SK-N-SH (cell line): ENCODE results near the gene BCL11A. TPM values are rescaled to one million over a fixed set of nuclear protein-coding genes. Genes with fewer than 3 reads are reported as not detected.

ENCODE experiments used
- CTCF ChIA-PET: fragments of 300-600, 350-600 bp; formaldehyde crosslinking; extraction: SDS; loops from one replicate; lab custom pipeline; 2021; lab: Yijun Ruan, JAX
- POLR2A ChIA-PET: fragments of 350-600 bp; sonication (Branson Sonifier 250); formaldehyde crosslinking; extraction: SDS; loops from one replicate; lab custom pipeline; 2020; ENCODE audit warnings: antibody characterized with exemption, inconsistent platforms; lab: Yijun Ruan, JAX
- DNase-seq: peaks from one replicate; pipeline ENCODE4 v3.0.0; 2012
- H2AFZ ChIP-seq: fragments of 200-600 bp; sonication (generic); 2 replicates; pipeline ENCODE4 v1.8.1; 2016; ENCODE audit warnings: antibody characterized with exemption, mild to moderate bottlenecking, low read depth
- H3F3A ChIP-seq: fragments of 200-600 bp; sonication (generic); replicated peaks from 2 replicates; pipeline ENCODE3; 2016; ENCODE audit warnings: antibody characterized with exemption, mild to moderate bottlenecking; ENCODE audit not compliant: insufficient read depth
- H3K27ac ChIP-seq, 2 experiments: fragments of 200-500 bp in 1 of 2; fragments of 200-600 bp in 1 of 2; sonication (Bioruptor generic) in 1 of 2; sonication (generic), shearing (Covaris generic) in 1 of 2; 2 replicates each; pipeline versions ENCODE4 v1.5.1 to v1.6.1; 2014 to 2016; ENCODE audit warnings: low read depth in 2 of 2, inconsistent platforms in 1 of 2, low read length in 1 of 2, mild to moderate bottlenecking in 1 of 2, mixed read lengths in 1 of 2
- H3K27me3 ChIP-seq: fragments of 200-600 bp; sonication (generic), shearing (Covaris generic); 2 replicates; pipeline ENCODE4 v1.6.1; 2016; ENCODE audit warnings: mixed run types; ENCODE audit not compliant: insufficient read depth
- H3K36me3 ChIP-seq, 2 experiments: fragments of 200-500 bp in 1 of 2; fragments of 200-600 bp in 1 of 2; sonication (Bioruptor generic) in 1 of 2; sonication (generic) in 1 of 2; replicated peaks in 1 of 2; 2 replicates each; pipeline versions ENCODE3 to v1.5.1; 2014 to 2016; ENCODE audit warnings: low read length in 1 of 2, mild to moderate bottlenecking in 1 of 2; ENCODE audit not compliant: insufficient read depth in 2 of 2, control insufficient read depth in 1 of 2
- H3K4me1 ChIP-seq, 2 experiments: fragments of 200-500 bp in 1 of 2; fragments of 200-600 bp in 1 of 2; sonication (Bioruptor generic) in 1 of 2; sonication (generic), shearing (Covaris generic) in 1 of 2; 2 replicates each; pipeline versions ENCODE4 v1.5.1 to v1.6.1; 2014 to 2016; ENCODE audit warnings: low read depth in 1 of 2, low read length in 1 of 2, mixed run types in 1 of 2; ENCODE audit not compliant: insufficient read depth in 2 of 2, control insufficient read depth in 1 of 2
- H3K4me2 ChIP-seq: fragments of 200-600 bp; sonication (generic), shearing (Covaris generic); 2 replicates; pipeline ENCODE4 v1.6.1; 2017; ENCODE audit warnings: mixed run types
- H3K4me3 ChIP-seq, 2 experiments: fragments of 200-500 bp in 1 of 2; fragments of 200-600 bp in 1 of 2; sonication (Bioruptor generic) in 1 of 2; sonication (generic), shearing (Covaris generic) in 1 of 2; 2 replicates each; pipeline versions ENCODE4 v1.5.1 to v1.8.1; 2014 to 2016; ENCODE audit warnings: low read depth in 2 of 2, inconsistent platforms in 1 of 2, low read length in 1 of 2, mild to moderate bottlenecking in 1 of 2, mixed read lengths in 1 of 2, moderate library complexity in 1 of 2
- H3K79me2 ChIP-seq: fragments of 200-600 bp; sonication (generic); 2 replicates; pipeline ENCODE4 v1.8.1; 2017; ENCODE audit warnings: mild to moderate bottlenecking; ENCODE audit not compliant: insufficient read depth
- H3K9ac ChIP-seq: fragments of 200-600 bp; sonication (generic); 2 replicates; pipeline ENCODE4 v1.6.1; 2017; ENCODE audit warnings: mixed run types
- H3K9me2 ChIP-seq: fragments of 200-600 bp; sonication (generic); 2 replicates; pipeline ENCODE4 v1.6.1; 2017; ENCODE audit warnings: mixed run types
- H3K9me3 ChIP-seq: fragments of 200-600 bp; sonication (generic); 2 replicates; pipeline ENCODE4 v1.6.1; 2017; ENCODE audit warnings: mixed run types, mild to moderate bottlenecking, moderate library complexity
- H4K20me1 ChIP-seq: fragments of 200-600 bp; sonication (generic); 2 replicates; pipeline ENCODE4 v1.6.1; 2017; ENCODE audit warnings: mild to moderate bottlenecking, mixed run types; ENCODE audit not compliant: insufficient read depth
- ELF1 ChIP-seq: IDR thresholded peaks from 2 replicates; pipeline ENCODE4 v1.4.0; 2012
- EP300 ChIP-seq, 2 experiments: IDR thresholded peaks; 2 replicates each; pipeline versions ENCODE4 v1.4.0 to v1.6.1; 2012; ENCODE audit warnings: borderline replicate concordance in 1 of 2, low read depth in 1 of 2, low read length in 1 of 2
- GABPA ChIP-seq: IDR thresholded peaks from 2 replicates; pipeline ENCODE4 v1.4.0; 2012; ENCODE audit warnings: low read depth, mild to moderate bottlenecking
- POLR2AphosphoS5 ChIP-seq: IDR thresholded peaks from 2 replicates; pipeline ENCODE4 v1.6.1; 2012; ENCODE audit warnings: low read depth, low read length
- SMC3 ChIP-seq: IDR thresholded peaks from 2 replicates; pipeline ENCODE4 v1.6.1; 2012; ENCODE audit warnings: low read depth, low read length, improper control_type of control experiment
- TEAD4 ChIP-seq: IDR thresholded peaks from 2 replicates; pipeline ENCODE4 v1.4.0; 2012; ENCODE audit warnings: mild to moderate bottlenecking, borderline replicate concordance; ENCODE audit not compliant: insufficient read depth
- WGBS: methylation state at CpG from one replicate; pipeline ENCODE4 v1.1.6; 2017; ENCODE audit warnings: low lambda C conversion rate; 5-methylcytosine and 5-hydroxymethylcytosine counted together
- polyA plus RNA-seq, 3 experiments: library from polyadenylated mRNA; depleted of rRNA; stranded (reverse); fragments of >200 nt; gene quantifications; 2 replicates each; pipeline ENCODE4 v1.2.3, GENCODE V29; 2012
- TF ChIP-seq, protein P1 (sequence below): fragments of 150-350 bp; IDR thresholded peaks from 2 replicates; pipeline ENCODE4 v1.6.1; 2017; ENCODE audit warnings: antibody characterized with exemption, low read length, low read depth, borderline replicate concordance
- TF ChIP-seq, protein P2 (sequence below): IDR thresholded peaks from 2 replicates; pipeline ENCODE4 v1.4.0; 2012; ENCODE audit warnings: low read depth, borderline replicate concordance
- TF ChIP-seq, protein P3 (sequence below): IDR thresholded peaks from 2 replicates; pipeline ENCODE4 v1.4.0; 2012; ENCODE audit warnings: low read depth
- TF ChIP-seq, protein P4 (sequence below): IDR thresholded peaks from 2 replicates; pipeline ENCODE4 v1.6.1; 2012; ENCODE audit warnings: mild to moderate bottlenecking, low read depth, low read length, moderate library complexity
- TF ChIP-seq, protein P5 (sequence below): IDR thresholded peaks from 2 replicates; pipeline ENCODE4 v1.4.0; 2012; ENCODE audit warnings: low read depth, borderline replicate concordance

The BCL11A gene
- polyA plus RNA-seq, 1 of the 3 experiments (the other 2 are of a cell fraction): 1.9 TPM

DNA sequence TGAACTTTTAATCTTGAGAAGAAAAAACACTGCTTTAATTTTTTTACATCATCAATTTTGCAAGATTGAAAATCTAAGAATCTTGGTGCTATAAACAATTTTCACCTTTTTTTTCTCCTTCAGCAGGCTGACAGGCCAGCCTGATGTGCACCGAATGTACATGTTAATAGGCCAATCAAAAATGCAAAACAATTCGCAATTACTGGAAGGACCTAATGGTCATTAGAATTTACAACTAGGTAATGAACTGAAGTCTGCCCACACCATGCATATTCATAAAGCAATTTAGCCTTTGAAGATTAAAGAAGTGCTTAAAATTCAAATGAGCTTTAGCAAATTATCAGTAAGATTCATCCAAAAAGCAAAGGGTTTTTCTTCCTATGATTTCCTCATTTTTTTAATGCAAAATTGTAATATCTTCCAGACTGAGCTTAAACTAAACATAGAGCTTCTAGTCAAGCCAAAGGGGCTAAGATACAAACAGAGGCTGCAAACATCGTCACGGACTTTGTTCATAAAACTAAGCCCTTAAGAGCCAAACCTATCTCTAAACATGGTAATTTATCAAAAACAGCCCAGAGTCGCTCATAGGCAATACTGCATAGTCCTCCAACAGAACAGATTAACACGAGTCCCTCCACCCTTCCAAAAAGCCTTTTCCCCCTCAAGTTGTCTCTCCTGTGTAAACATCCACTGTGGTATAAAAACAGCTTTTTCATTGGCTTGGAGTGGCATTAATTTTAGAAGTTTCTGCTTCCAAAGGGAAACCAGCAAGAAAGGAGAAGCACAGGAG lies 18.4 kb downstream of the BCL11A start:
- 83% methylated on average over 6 of the region's 6 CpGs for WGBS
- H3K4me2 ChIP-seq: no peak overlapping the region
- no peak overlapping the region for H3K27ac ChIP-seq
- H3K4me3 ChIP-seq: no peak overlapping the region
- no peak overlapping the region for H2AFZ ChIP-seq
- no peak for DNase-seq
- no peaks in the 10 kb centered on the region for H3F3A ChIP-seq
- no peaks in the 10 kb centered on the region for H4K20me1 ChIP-seq
- H3K9ac ChIP-seq: no peak overlapping the region
- CTCF ChIA-PET: interaction anchor here (0.6 to 2.5 kb wide), 6 partner anchors 9 to 46 kb away, joined by 3 to 9 read pairs (median 4); no protein-coding TSS in a partner anchor
- TF ChIP-seq, protein P1, sequence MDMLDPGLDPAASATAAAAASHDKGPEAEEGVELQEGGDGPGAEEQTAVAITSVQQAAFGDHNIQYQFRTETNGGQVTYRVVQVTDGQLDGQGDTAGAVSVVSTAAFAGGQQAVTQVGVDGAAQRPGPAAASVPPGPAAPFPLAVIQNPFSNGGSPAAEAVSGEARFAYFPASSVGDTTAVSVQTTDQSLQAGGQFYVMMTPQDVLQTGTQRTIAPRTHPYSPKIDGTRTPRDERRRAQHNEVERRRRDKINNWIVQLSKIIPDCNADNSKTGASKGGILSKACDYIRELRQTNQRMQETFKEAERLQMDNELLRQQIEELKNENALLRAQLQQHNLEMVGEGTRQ: no peak
- no peak for TF ChIP-seq EP300 (IDR thresholded peaks at IDR 0.05; ENCODE audit: borderline replicate concordance in 1 of 2, low read depth in 1 of 2, low read length in 1 of 2)
- TF ChIP-seq, protein P2, sequence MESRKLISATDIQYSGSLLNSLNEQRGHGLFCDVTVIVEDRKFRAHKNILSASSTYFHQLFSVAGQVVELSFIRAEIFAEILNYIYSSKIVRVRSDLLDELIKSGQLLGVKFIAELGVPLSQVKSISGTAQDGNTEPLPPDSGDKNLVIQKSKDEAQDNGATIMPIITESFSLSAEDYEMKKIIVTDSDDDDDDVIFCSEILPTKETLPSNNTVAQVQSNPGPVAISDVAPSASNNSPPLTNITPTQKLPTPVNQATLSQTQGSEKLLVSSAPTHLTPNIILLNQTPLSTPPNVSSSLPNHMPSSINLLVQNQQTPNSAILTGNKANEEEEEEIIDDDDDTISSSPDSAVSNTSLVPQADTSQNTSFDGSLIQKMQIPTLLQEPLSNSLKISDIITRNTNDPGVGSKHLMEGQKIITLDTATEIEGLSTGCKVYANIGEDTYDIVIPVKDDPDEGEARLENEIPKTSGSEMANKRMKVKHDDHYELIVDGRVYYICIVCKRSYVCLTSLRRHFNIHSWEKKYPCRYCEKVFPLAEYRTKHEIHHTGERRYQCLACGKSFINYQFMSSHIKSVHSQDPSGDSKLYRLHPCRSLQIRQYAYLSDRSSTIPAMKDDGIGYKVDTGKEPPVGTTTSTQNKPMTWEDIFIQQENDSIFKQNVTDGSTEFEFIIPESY: no peak
- TF ChIP-seq TEAD4: no peak
- TF ChIP-seq POLR2AphosphoS5: no peak
- no peak for TF ChIP-seq ELF1
- no peak for TF ChIP-seq GABPA
- TF ChIP-seq, protein P3, sequence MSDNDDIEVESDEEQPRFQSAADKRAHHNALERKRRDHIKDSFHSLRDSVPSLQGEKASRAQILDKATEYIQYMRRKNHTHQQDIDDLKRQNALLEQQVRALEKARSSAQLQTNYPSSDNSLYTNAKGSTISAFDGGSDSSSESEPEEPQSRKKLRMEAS: no peak
- no peak for TF ChIP-seq SMC3
- TF ChIP-seq, protein P4, sequence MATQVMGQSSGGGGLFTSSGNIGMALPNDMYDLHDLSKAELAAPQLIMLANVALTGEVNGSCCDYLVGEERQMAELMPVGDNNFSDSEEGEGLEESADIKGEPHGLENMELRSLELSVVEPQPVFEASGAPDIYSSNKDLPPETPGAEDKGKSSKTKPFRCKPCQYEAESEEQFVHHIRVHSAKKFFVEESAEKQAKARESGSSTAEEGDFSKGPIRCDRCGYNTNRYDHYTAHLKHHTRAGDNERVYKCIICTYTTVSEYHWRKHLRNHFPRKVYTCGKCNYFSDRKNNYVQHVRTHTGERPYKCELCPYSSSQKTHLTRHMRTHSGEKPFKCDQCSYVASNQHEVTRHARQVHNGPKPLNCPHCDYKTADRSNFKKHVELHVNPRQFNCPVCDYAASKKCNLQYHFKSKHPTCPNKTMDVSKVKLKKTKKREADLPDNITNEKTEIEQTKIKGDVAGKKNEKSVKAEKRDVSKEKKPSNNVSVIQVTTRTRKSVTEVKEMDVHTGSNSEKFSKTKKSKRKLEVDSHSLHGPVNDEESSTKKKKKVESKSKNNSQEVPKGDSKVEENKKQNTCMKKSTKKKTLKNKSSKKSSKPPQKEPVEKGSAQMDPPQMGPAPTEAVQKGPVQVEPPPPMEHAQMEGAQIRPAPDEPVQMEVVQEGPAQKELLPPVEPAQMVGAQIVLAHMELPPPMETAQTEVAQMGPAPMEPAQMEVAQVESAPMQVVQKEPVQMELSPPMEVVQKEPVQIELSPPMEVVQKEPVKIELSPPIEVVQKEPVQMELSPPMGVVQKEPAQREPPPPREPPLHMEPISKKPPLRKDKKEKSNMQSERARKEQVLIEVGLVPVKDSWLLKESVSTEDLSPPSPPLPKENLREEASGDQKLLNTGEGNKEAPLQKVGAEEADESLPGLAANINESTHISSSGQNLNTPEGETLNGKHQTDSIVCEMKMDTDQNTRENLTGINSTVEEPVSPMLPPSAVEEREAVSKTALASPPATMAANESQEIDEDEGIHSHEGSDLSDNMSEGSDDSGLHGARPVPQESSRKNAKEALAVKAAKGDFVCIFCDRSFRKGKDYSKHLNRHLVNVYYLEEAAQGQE: no peak
- TF ChIP-seq, protein P5, sequence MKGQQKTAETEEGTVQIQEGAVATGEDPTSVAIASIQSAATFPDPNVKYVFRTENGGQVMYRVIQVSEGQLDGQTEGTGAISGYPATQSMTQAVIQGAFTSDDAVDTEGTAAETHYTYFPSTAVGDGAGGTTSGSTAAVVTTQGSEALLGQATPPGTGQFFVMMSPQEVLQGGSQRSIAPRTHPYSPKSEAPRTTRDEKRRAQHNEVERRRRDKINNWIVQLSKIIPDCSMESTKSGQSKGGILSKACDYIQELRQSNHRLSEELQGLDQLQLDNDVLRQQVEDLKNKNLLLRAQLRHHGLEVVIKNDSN: no peak
- no peaks in the 10 kb centered on the region for H3K27me3 ChIP-seq
- peaks cover 0 to 4% of the 10 kb centered on the region in 2 experiments for H3K36me3 ChIP-seq
- H3K9me3 ChIP-seq: no peaks in the 10 kb centered on the region
- peaks cover 23% of the 10 kb centered on the region; the same call in 1 of the 2 replicates for H3K79me2 ChIP-seq
- no peaks in the 10 kb centered on the region for H3K9me2 ChIP-seq
- POLR2A ChIA-PET: no interaction called here
- peaks cover 15 to 17% of the 10 kb centered on the region in 2 experiments for H3K4me1 ChIP-seq
